C4-2B (cell line): ENCODE results near the gene ATXN7L2.
"Not testable (repeated sequence)": the region's sequence is repeated elsewhere in the genome, so short reads cannot be mapped to it uniquely, and the experiment has no call there.

Experiments
- H3K27ac ChIP-seq: fragments of 450-650 bp; 2 replicates; pipeline ENCODE4 v1.5.1; 2017
- ZFX ChIP-seq: fragments of 450-650 bp; IDR thresholded peaks from 2 replicates; pipeline ENCODE4 v1.6.1; 2017
- TF ChIP-seq, protein P1 (sequence below): fragments of 450-650 bp; conservative IDR thresholded peaks from 2 replicates; pipeline ENCODE4 v1.5.1; 2017; ENCODE audit warnings: mild to moderate bottlenecking

ATXN7L2 gene

DNA sequence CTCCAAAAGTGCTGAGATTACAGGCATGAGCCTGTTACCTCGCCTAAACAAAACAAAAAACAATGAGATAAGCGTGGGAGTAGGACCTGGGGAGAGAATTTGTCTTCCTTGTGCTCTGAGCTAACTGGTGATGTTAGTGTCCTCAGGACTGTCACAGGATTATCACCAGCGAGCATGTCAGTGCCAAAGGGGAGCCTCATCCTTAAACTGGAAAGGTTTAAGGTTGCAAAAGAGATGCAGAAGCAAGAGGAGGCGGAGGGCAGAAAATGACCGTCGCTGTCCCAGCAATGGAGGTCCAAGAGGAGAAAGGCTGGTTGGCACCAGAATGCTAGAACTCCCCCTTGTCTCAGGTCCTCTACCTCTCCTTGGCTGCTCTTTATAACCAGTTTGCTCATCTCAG is 13.5 kb upstream of the ATXN7L2 start:
- TF ChIP-seq, protein P1, sequence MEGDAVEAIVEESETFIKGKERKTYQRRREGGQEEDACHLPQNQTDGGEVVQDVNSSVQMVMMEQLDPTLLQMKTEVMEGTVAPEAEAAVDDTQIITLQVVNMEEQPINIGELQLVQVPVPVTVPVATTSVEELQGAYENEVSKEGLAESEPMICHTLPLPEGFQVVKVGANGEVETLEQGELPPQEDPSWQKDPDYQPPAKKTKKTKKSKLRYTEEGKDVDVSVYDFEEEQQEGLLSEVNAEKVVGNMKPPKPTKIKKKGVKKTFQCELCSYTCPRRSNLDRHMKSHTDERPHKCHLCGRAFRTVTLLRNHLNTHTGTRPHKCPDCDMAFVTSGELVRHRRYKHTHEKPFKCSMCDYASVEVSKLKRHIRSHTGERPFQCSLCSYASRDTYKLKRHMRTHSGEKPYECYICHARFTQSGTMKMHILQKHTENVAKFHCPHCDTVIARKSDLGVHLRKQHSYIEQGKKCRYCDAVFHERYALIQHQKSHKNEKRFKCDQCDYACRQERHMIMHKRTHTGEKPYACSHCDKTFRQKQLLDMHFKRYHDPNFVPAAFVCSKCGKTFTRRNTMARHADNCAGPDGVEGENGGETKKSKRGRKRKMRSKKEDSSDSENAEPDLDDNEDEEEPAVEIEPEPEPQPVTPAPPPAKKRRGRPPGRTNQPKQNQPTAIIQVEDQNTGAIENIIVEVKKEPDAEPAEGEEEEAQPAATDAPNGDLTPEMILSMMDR = no peak
- TF ChIP-seq ZFX = no peak

DNA sequence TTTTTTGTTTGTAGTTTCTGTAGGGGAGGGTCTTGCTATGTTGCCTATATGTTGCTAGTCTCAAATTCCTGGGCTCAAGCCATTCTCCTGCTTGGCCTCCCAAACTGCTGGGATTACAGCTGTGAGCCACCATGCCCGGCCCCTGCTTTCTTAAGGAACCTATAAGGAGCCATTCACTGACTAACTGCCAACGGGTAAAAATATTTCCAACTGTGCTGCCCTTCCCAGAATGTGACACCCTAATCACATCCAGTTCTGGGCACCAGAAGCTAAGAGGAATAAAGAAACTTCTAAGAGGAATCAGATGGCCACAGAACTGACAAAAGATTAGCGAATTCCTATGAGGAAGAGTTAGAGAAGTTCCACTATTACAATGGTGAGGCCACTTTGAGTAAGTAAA is 10.9 kb upstream of the ATXN7L2 start:
- H3K27ac ChIP-seq = no peak overlapping the region
- TF ChIP-seq, protein P1 = no peak

More for the DNA sequence above, 13.5 kb upstream of the ATXN7L2 start:
- no peak overlapping the region for H3K27ac ChIP-seq

DNA sequence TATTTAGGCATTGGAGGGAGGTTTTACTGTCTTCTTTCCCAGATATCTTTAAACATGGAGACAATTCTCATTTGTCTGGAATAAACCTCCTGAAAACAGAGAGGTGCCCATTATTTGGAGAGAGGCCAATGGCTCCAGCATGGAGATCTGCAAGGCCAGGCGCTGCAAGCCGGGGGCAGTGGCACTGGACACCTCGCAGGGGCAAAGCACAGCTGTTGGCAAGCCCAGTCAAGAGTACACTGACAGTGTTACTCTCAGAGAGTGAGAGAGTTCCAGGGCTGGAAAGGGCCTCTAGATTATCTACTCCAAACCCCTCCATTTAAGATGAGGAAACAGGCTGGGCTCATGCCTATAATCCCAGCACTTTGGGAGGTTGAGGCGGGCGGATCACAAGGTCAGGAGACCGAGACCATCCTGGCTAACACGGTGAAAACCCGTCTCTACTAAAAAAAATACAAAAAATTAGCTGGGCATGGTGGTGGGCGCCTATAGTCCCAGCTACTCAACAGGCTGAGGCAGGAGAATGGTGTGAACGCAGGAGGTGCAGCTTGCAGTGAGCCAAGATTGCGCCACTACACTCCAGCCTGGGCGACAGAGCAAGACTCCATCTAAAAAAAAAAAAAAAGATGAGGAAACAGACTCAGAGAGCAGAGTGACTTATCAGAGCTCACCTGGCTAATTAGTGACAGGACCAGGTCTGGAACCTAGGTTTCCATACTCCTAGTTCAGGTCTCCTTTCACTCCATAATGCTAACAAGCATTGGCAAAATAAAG is 10.2 kb upstream of the ATXN7L2 start:
- not testable (repeated sequence) for H3K27ac ChIP-seq

DNA sequence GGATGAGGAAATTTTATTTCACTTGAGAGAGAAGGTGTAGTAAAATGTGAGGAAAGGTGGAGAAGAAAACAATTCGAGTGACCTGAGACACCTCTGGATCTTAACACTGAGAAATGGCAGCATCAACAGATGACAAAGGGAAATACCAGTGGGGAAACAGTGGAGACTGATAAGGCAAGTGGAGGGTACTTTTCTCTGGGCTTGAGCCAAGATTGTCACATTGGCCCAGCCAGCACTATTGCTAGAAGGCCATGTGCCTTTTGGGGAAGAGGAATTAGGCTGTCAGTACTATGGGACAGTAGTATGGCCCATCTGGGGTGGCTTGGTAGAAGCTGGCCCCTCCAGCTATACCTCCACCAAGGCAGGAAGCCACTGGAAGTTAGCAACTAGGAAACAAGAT is 9.0 kb upstream of the ATXN7L2 start:
- H3K27ac ChIP-seq = no peak overlapping the region
- TF ChIP-seq ZFX = no peak
- TF ChIP-seq, protein P1 = no peak

DNA sequence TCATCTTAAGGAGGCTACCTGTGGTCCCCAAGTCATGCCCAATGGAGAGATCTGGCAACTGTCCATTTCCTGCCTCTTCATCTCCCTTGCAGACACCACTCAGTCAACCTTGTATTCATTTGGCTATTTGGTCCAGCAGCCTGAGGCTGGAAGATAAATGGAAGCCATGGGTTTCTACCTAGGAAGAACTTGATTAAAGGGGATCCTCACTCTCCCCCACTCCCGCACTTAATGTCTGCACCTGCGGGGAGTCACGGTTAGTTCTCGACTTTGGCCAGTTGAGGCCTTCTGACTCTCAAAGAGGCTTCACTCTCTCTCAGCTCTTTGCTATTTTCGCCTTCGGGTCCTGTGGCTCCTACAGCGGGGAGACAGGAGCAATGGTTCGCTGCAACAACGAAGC is 8.4 kb upstream of the ATXN7L2 start:
- TF ChIP-seq, protein P1 = no peak
- no peak for TF ChIP-seq ZFX
- H3K27ac ChIP-seq = no peak overlapping the region

DNA sequence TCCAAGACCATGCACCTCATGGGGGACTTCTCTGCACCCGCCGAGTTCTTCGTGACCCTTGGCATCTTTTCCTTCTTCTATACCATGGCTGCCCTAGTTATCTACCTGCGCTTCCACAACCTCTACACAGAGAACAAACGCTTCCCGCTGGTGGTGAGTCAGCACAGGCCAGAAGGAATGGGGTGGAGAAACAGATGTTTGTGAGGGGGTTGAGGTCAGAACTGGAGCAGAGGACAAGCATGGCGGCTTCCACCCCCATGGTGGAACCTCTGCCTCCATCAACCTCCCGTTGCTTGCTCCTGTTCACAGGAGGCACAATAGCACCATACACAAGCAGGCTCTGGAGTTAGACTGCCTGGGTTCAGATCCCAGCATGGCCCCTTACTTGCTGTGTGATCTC is 6.9 kb upstream of the ATXN7L2 start:
- H3K27ac ChIP-seq = no peak overlapping the region
- TF ChIP-seq ZFX = no peak
- TF ChIP-seq, protein P1 = no peak

DNA sequence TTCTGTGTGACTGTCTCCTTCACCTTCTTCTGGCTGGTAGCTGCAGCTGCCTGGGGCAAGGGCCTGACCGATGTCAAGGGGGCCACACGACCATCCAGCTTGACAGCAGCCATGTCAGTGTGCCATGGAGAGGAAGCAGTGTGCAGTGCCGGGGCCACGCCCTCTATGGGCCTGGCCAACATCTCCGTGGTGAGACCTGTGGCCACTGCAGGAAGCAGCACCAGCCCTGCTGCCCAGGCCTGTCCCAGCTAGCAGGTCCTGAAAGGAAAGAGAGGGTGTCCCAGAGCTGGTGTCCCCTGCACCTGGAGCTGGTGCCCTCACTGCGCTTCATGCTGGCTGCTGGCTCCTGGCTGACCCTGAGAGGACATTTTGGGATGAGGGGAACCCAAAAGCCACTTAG is 5.9 kb upstream of the ATXN7L2 start:
- no peak overlapping the region for H3K27ac ChIP-seq
- TF ChIP-seq, protein P1 = no peak
- no peak for TF ChIP-seq ZFX

DNA sequence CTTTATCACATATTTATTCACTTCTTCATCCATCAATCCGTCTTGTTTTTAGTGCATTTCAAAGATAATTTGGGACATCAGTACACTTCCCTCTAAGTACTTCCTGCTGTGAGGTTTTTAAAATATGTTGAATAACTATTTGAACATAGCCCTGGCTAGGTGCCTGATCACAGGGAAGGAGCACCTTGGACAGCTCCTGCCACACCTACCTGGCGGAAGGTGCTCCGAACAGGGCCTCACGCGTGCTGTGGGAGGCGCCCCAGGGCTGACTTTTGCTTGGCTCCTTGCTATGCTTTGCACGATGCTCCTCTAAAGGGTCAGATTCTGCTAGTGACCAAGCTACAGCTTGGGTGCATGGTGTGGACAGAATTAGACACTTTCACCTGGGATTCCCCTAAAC is 4.9 kb upstream of the ATXN7L2 start:
- no peak overlapping the region for H3K27ac ChIP-seq
- TF ChIP-seq, protein P1 = no peak
- TF ChIP-seq ZFX = no peak
